ENCODE measurements around the gene SHISA8. TPM values are rescaled to one million over a fixed set of nuclear protein-coding genes. Genes with fewer than 3 reads are reported as not detected.

Gene SHISA8
- total and polyA plus RNA-seq, 10 of the 15 experiments (the other 5 are each of a cell fraction or from before 2014, with no cell fraction given): 0.06 to 10.1 (median 0.25) TPM

DNA sequence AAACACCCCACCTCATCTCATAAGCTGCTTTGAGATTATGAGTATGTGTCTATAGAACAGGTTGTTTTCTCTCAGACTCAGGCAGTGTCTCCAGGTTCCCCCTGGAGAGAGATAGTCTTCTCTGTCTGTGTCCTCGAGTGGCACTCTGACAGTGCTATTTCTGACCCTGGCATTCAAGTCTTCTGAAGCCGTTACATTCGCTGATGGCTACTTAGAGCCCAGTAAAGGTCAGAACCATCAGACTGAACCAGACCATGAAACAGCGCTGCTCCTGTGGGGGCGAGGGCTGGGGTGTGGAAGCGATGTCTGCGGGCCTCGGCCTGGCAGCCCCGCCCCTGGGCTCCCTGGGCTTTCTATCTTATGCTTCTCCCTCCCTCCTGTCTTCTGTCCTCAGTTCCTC lies 23.5 kb downstream of the SHISA8 start:
- Histone ChIP-seq H2AFZ (ENCODE audit: control insufficient read depth, low read depth, low read length) (no peak overlapping the region), H3K9ac (ENCODE audit: control insufficient read depth, insufficient read depth, low read length) (no peak overlapping the region), H3K36me3 (ENCODE audit: control insufficient read depth in 2 of 2, insufficient read depth in 2 of 2, low read length in 1 of 2) (peaks cover 33 to 51% of the 10 kb centered on the region in 2 experiments), H3K4me1 (ENCODE audit: control insufficient read depth, insufficient read depth, low read length) (peaks cover 11% of the 10 kb centered on the region), H4K20me1 (ENCODE audit: control insufficient read depth, insufficient read depth) (no peaks in the 10 kb centered on the region; the same call in 1 of the 2 replicates), H3K27me3 (replicated peaks in 1 of 2; ENCODE audit: control insufficient read depth in 2 of 2, insufficient read depth in 2 of 2, low read length in 1 of 2) (no peaks in the 10 kb centered on the region), H3K27ac (ENCODE audit: control insufficient read depth, insufficient read depth) (no peak overlapping the region), H3K4me2 (ENCODE audit: control insufficient read depth, insufficient read depth) (no peak overlapping the region), H3K79me2 (ENCODE audit: control insufficient read depth, insufficient read depth, low read length) (no peaks in the 10 kb centered on the region; the same call in none of the 2 replicates), H3K4me3 (no peak overlapping the region), H3K9me3 (replicated peaks; ENCODE audit: control insufficient read depth, insufficient read depth, low read length) (no peaks in the 10 kb centered on the region)
- no TSS peak for BruUV-seq (replicated peaks)
- over 99% methylated on average over 9 of the region's 9 CpGs for WGBS (ENCODE audit: insufficient coverage, insufficient replicate concordance, low lambda C conversion rate, missing lambda C conversion rate)
- ChIA-PET CTCF (no interaction called here), SMC1A (ENCODE audit: uncharacterized antibody, unreplicated experiment) (no interaction called here), POLR2A (interaction anchor here (0.5 to 2.0 kb wide), 3 partner anchors 17 to 32 kb away, joined by 3 to 4 read pairs (median 3); no protein-coding TSS in a partner anchor), RAD21 (ENCODE audit: unreplicated experiment) (interaction anchor here (0.9 kb wide), 1 partner anchor 29 kb away, joined by 3 read pairs; no protein-coding TSS in a partner anchor)
- FAIRE-seq (no peak), DNase-seq (ENCODE audit: low read depth, low spot score) (no peak), ATAC-seq (no peak)
- intact Hi-C loops (cut with micrococcal nuclease; ENCODE audit: unreplicated experiment): no loop called here
- in situ Hi-C loops (cut with MboI): no loop called here
- TF ChIP-seq FOXK2 (IDR thresholded peaks at IDR 0.05) (no peak), PML (IDR thresholded peaks at IDR 0.05; ENCODE audit: low read length) (no peak), SMARCA5 (IDR thresholded peaks at IDR 0.05) (no peak), TCF7 (IDR thresholded peaks at IDR 0.05; ENCODE audit: borderline replicate concordance) (no peak), STAT1 (conservative IDR thresholded peaks at IDR 0.05) (no peak), HDGF (IDR thresholded peaks at IDR 0.05) (no peak), RB1 (IDR thresholded peaks at IDR 0.05; ENCODE audit: borderline replicate concordance) (no peak), CBX5 (IDR thresholded peaks at IDR 0.05; ENCODE audit: low read depth) (no peak), FOXM1 (IDR thresholded peaks at IDR 0.05; ENCODE audit: low read depth, low read length) (no peak), ZSCAN29 (IDR thresholded peaks at IDR 0.05) (no peak), ZNF622 (IDR thresholded peaks at IDR 0.05) (no peak)
- TF ChIP-seq, protein P1, sequence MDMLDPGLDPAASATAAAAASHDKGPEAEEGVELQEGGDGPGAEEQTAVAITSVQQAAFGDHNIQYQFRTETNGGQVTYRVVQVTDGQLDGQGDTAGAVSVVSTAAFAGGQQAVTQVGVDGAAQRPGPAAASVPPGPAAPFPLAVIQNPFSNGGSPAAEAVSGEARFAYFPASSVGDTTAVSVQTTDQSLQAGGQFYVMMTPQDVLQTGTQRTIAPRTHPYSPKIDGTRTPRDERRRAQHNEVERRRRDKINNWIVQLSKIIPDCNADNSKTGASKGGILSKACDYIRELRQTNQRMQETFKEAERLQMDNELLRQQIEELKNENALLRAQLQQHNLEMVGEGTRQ (IDR thresholded peaks at IDR 0.05; ENCODE audit: borderline replicate concordance, low read depth, low read length): no peak
- TF ChIP-seq, protein P2, sequence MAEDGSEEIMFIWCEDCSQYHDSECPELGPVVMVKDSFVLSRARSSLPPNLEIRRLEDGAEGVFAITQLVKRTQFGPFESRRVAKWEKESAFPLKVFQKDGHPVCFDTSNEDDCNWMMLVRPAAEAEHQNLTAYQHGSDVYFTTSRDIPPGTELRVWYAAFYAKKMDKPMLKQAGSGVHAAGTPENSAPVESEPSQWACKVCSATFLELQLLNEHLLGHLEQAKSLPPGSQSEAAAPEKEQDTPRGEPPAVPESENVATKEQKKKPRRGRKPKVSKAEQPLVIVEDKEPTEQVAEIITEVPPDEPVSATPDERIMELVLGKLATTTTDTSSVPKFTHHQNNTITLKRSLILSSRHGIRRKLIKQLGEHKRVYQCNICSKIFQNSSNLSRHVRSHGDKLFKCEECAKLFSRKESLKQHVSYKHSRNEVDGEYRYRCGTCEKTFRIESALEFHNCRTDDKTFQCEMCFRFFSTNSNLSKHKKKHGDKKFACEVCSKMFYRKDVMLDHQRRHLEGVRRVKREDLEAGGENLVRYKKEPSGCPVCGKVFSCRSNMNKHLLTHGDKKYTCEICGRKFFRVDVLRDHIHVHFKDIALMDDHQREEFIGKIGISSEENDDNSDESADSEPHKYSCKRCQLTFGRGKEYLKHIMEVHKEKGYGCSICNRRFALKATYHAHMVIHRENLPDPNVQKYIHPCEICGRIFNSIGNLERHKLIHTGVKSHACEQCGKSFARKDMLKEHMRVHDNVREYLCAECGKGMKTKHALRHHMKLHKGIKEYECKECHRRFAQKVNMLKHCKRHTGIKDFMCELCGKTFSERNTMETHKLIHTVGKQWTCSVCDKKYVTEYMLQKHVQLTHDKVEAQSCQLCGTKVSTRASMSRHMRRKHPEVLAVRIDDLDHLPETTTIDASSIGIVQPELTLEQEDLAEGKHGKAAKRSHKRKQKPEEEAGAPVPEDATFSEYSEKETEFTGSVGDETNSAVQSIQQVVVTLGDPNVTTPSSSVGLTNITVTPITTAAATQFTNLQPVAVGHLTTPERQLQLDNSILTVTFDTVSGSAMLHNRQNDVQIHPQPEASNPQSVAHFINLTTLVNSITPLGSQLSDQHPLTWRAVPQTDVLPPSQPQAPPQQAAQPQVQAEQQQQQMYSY (CRISPR knock-in tag; IDR thresholded peaks at IDR 0.05): no peak
- TF ChIP-seq, protein P3, sequence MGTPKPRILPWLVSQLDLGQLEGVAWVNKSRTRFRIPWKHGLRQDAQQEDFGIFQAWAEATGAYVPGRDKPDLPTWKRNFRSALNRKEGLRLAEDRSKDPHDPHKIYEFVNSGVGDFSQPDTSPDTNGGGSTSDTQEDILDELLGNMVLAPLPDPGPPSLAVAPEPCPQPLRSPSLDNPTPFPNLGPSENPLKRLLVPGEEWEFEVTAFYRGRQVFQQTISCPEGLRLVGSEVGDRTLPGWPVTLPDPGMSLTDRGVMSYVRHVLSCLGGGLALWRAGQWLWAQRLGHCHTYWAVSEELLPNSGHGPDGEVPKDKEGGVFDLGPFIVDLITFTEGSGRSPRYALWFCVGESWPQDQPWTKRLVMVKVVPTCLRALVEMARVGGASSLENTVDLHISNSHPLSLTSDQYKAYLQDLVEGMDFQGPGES (IDR thresholded peaks at IDR 0.05): no peak
- TF ChIP-seq, protein P4, sequence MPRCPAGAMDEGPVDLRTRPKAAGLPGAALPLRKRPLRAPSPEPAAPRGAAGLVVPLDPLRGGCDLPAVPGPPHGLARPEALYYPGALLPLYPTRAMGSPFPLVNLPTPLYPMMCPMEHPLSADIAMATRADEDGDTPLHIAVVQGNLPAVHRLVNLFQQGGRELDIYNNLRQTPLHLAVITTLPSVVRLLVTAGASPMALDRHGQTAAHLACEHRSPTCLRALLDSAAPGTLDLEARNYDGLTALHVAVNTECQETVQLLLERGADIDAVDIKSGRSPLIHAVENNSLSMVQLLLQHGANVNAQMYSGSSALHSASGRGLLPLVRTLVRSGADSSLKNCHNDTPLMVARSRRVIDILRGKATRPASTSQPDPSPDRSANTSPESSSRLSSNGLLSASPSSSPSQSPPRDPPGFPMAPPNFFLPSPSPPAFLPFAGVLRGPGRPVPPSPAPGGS (IDR thresholded peaks at IDR 0.05; ENCODE audit: borderline replicate concordance, insufficient read depth, low read depth, low read length, poor library complexity, severe bottlenecking): no peak
- TF ChIP-seq, protein P5, sequence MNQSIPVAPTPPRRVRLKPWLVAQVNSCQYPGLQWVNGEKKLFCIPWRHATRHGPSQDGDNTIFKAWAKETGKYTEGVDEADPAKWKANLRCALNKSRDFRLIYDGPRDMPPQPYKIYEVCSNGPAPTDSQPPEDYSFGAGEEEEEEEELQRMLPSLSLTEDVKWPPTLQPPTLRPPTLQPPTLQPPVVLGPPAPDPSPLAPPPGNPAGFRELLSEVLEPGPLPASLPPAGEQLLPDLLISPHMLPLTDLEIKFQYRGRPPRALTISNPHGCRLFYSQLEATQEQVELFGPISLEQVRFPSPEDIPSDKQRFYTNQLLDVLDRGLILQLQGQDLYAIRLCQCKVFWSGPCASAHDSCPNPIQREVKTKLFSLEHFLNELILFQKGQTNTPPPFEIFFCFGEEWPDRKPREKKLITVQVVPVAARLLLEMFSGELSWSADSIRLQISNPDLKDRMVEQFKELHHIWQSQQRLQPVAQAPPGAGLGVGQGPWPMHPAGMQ (IDR thresholded peaks at IDR 0.05; ENCODE audit: borderline replicate concordance): no peak
